ENCODE measurements around the gene MYO10. TPM values are rescaled to one million over a fixed set of nuclear protein-coding genes. Genes with fewer than 3 reads are reported as not detected.
A peak's percentile ranks its signal among the peaks of the same experiment; 100 is the strongest.

Gene MYO10
- total RNA-seq, 1 experiment from 2014 or later: 202 TPM

GRCh38 chr5:16754086-16754485 lies 182.0 kb downstream of the MYO10 start:
- Histone ChIP-seq H3K9me3 (ENCODE audit: low read depth, low read length, poor library complexity, severe bottlenecking) (no peaks in the 10 kb centered on the region), H3K27ac (ENCODE audit: low read depth, low read length, poor library complexity, severe bottlenecking) (peak overlapping the region; percentile 52), H3K27me3 (replicated peaks; ENCODE audit: insufficient read depth, low read depth, low read length, poor library complexity) (no peaks in the 10 kb centered on the region), H3K36me3 (ENCODE audit: insufficient read depth, low read length, poor library complexity, severe bottlenecking) (peaks cover 60% of the 10 kb centered on the region), H3K4me3 (ENCODE audit: low read depth, low read length, poor library complexity, severe bottlenecking) (no peak overlapping the region), H3K4me1 (ENCODE audit: insufficient read depth, low read length, poor library complexity, severe bottlenecking) (peaks cover 21% of the 10 kb centered on the region)
- BruUV-seq (replicated peaks): TSS peak; percentile 12
- POLR2A ChIA-PET (ENCODE audit: low non-redundant PET): no interaction called here
- no peak for DNase-seq (ENCODE audit: low spot score)
- TF ChIP-seq CTCF (conservative IDR thresholded peaks at IDR 0.05; ENCODE audit: low read depth, low read length): no peak
- no peak for TF ChIP-seq EZH2 (IDR thresholded peaks at IDR 0.05; ENCODE audit: borderline replicate concordance, low read depth, low read length, poor library complexity, severe bottlenecking)
- CTCF ChIA-PET: interaction anchor here (1.2 kb wide), 1 partner anchor 37 kb away, joined by 3 read pairs; no protein-coding TSS in a partner anchor
- intact Hi-C loops (cut with micrococcal nuclease; ENCODE audit: unreplicated experiment): no loop called here

- ChIA-PET POLR2A (ENCODE audit: low non-redundant PET) (no interaction called here), CTCF (no interaction called here)
- H3K27ac ChIP-seq (ENCODE audit: low read depth, low read length, poor library complexity, severe bottlenecking): no peak overlapping the region
- TF ChIP-seq EZH2 (IDR thresholded peaks at IDR 0.05; ENCODE audit: borderline replicate concordance, low read depth, low read length, poor library complexity, severe bottlenecking): no peak
- no peak for DNase-seq (ENCODE audit: low spot score)
- peaks cover 44% of the 10 kb centered on the region for H3K36me3 ChIP-seq (ENCODE audit: insufficient read depth, low read length, poor library complexity, severe bottlenecking)
- intact Hi-C loops (cut with micrococcal nuclease; ENCODE audit: unreplicated experiment): no loop called here
- peaks cover 17% of the 10 kb centered on the region for H3K4me1 ChIP-seq (ENCODE audit: insufficient read depth, low read length, poor library complexity, severe bottlenecking)
- no TSS peak for BruUV-seq (replicated peaks)
- no peaks in the 10 kb centered on the region for H3K27me3 ChIP-seq (replicated peaks; ENCODE audit: insufficient read depth, low read depth, low read length, poor library complexity)
- no peaks in the 10 kb centered on the region for H3K9me3 ChIP-seq (ENCODE audit: low read depth, low read length, poor library complexity, severe bottlenecking)
- H3K4me3 ChIP-seq (ENCODE audit: low read depth, low read length, poor library complexity, severe bottlenecking): no peak overlapping the region
Measured at GRCh38 chr5:16750445-16750844, 185.6 kb downstream of the MYO10 start.

GRCh38 chr5:16749626-16750025 lies 186.5 kb downstream of the MYO10 start:
- H3K9me3 ChIP-seq (ENCODE audit: low read depth, low read length, poor library complexity, severe bottlenecking): no peaks in the 10 kb centered on the region
- H3K4me1 ChIP-seq (ENCODE audit: insufficient read depth, low read length, poor library complexity, severe bottlenecking): peaks cover 11% of the 10 kb centered on the region
- no peak overlapping the region for H3K27ac ChIP-seq (ENCODE audit: low read depth, low read length, poor library complexity, severe bottlenecking)
- TF ChIP-seq EZH2 (IDR thresholded peaks at IDR 0.05; ENCODE audit: borderline replicate concordance, low read depth, low read length, poor library complexity, severe bottlenecking): no peak
- no peak for TF ChIP-seq CTCF (conservative IDR thresholded peaks at IDR 0.05; ENCODE audit: low read depth, low read length)
- intact Hi-C loops (cut with micrococcal nuclease; ENCODE audit: unreplicated experiment): no loop called here
- BruUV-seq (replicated peaks): no TSS peak
- POLR2A ChIA-PET (ENCODE audit: low non-redundant PET): no interaction called here
- peaks cover 46% of the 10 kb centered on the region for H3K36me3 ChIP-seq (ENCODE audit: insufficient read depth, low read length, poor library complexity, severe bottlenecking)
- no peaks in the 10 kb centered on the region for H3K27me3 ChIP-seq (replicated peaks; ENCODE audit: insufficient read depth, low read depth, low read length, poor library complexity)
- CTCF ChIA-PET: no interaction called here
- H3K4me3 ChIP-seq (ENCODE audit: low read depth, low read length, poor library complexity, severe bottlenecking): no peak overlapping the region
- DNase-seq (ENCODE audit: low spot score): no peak

GRCh38 chr5:16744164-16744880 lies 191.8 kb downstream of the MYO10 start:
- intact Hi-C loops (cut with micrococcal nuclease; ENCODE audit: unreplicated experiment): no loop called here
- Histone ChIP-seq H3K27me3 (replicated peaks; ENCODE audit: insufficient read depth, low read depth, low read length, poor library complexity) (no peaks in the 10 kb centered on the region), H3K27ac (ENCODE audit: low read depth, low read length, poor library complexity, severe bottlenecking) (no peak overlapping the region), H3K4me1 (ENCODE audit: insufficient read depth, low read length, poor library complexity, severe bottlenecking) (peaks cover 13% of the 10 kb centered on the region), H3K9me3 (ENCODE audit: low read depth, low read length, poor library complexity, severe bottlenecking) (no peaks in the 10 kb centered on the region), H3K4me3 (ENCODE audit: low read depth, low read length, poor library complexity, severe bottlenecking) (no peak overlapping the region), H3K36me3 (ENCODE audit: insufficient read depth, low read length, poor library complexity, severe bottlenecking) (peaks cover 70% of the 10 kb centered on the region)
- ChIA-PET CTCF (interaction anchor here (0.6 kb wide), 1 partner anchor 172 kb away, joined by 3 read pairs; no protein-coding TSS in a partner anchor), POLR2A (ENCODE audit: low non-redundant PET) (no interaction called here)
- BruUV-seq (replicated peaks): no TSS peak
- TF ChIP-seq CTCF (conservative IDR thresholded peaks at IDR 0.05; ENCODE audit: low read depth, low read length) (no peak), EZH2 (IDR thresholded peaks at IDR 0.05; ENCODE audit: borderline replicate concordance, low read depth, low read length, poor library complexity, severe bottlenecking) (no peak)
- no peak for DNase-seq (ENCODE audit: low spot score)

All from A673 (cell line).